Activated CD4-positive, alpha-beta T cell treated with anti-CD3 and anti-CD28 coated beads, Interleukin-2, amount 50 U/mL, for 48 hours (primary cell): ENCODE data around the gene ASTN2.

Source experiments
- DNase-seq, 2 experiments: peaks; one replicate each; pipeline ENCODE4 v3.0.0-alpha.2; 2020

The ASTN2 gene

DNA sequence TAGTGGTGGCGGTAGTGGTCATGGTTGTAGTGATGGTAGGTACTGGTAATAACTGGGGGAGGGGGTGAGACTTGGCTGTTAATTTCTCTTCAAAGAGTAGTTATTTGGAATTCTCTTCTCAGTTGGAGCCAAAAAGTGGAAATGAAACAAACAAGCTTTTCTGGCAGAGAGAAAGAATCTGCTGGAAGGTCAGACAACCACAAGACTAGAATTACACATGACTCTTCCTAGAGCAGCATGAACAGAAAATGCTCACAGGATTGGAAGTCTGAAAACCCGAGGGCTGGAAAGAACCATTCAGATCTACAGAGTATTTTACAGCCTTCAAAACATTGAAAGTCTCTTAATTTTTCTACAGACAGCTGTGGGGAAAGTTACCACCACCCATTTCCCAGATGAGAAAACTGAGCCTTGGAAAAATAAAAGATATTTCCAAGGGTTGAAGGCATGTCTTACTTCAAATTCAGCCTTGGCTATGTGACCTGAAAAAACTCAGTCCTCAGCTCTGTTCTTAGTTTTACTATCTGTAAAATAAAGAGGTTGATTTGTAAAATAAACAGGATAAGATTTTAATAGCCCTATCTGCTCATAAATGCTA is 770.7 kb downstream of the ASTN2 start:
- DNase-seq = no peak

DNA sequence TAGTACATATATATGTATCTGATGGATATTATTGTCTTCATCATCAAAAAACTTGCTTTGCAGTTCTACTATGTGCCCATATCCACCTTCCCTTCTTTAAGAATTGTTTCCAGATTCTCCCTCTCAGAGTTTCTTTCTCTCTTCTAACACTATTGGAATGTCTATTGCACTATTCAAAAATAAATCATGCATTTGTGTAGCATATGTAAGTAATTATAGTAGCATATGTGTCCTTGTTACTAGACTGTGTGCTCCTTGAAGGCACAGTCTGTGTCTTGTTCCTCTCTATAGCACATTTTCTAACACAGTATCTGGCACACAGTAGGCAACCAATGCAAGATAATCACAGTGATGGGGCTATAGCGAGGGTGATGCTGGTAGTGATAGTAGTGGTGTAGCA is 771.2 kb downstream of the ASTN2 start:
- DNase-seq = no peak

DNA sequence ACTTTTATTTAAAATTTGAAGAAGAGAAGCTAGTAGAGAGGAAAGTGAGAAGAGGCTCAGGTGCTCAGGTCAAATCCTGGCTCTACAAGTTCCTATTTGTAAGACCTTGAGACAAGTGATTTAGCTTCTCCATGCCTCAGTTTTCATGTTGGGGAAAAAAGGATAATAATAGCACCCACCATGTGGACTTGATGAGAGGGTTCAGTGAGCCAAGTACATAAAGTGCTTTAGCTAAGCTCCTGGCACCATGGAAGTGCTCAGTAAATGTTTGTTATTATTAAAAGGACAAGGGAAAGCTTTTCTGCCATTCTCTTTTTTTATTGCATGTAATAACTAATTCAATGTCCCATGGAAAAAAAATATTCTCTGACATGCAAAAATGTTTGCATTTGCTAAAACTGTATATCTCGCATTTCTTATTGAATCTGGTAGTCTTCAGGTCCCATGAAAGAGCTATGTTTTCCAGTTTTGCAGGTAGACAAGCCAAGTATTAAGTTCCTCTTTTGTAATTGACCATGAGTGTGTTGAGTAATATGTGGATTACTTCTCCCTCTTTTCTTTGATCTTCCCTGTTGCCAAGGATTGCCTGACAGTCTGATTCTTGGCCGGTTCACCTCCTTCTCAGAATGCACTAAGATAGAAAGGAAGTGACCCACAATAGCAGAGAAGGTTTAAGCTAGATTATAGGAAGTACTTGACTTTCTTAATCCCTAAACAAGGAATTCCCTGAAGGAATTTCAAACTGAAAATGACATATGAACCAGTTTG is 773.4 kb downstream of the ASTN2 start:
- DNase-seq = no peak

DNA sequence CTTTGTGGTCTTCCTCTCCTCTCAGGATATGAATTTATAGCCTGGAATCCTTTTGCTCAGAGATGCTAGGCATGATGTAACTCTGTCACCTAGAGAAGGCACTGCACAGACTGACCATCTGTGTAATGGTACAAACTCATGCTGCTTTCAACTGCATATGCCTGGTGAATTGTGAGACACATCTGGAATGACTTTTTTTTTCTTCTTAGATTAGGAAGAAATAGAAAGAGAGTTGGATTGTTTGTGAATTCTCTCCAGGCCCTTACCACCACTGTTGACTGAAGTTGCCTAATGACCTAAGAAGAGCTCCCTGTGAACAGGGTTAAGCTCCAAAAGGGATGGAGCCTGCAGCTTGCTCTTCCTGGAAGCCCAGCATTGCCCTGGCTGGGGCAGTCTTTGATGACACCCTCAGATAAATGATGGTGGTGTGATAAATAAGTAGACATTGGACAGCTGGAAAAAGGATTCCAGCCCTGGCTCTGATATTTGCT is 775.6 kb downstream of the ASTN2 start:
- no peak for DNase-seq

DNA sequence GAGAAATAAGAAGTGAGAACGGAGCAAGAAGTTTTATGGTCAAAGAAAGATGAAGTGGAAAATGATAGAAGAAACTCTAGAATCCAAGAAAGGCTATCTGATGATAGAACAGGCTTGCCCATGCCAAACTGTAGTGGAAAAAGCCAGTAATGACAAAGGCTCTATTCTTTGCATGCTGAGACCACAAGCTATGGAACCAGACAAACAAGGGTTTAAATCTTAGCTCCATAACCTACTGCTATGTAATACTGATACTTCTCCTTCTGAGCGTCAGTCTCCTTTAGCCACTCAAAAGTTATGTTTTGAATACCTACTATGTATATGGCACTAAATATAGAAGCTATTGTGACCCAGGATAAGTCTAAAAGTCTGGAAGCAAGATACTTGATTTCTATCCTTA is 778.9 kb downstream of the ASTN2 start:
- DNase-seq = no peak

DNA sequence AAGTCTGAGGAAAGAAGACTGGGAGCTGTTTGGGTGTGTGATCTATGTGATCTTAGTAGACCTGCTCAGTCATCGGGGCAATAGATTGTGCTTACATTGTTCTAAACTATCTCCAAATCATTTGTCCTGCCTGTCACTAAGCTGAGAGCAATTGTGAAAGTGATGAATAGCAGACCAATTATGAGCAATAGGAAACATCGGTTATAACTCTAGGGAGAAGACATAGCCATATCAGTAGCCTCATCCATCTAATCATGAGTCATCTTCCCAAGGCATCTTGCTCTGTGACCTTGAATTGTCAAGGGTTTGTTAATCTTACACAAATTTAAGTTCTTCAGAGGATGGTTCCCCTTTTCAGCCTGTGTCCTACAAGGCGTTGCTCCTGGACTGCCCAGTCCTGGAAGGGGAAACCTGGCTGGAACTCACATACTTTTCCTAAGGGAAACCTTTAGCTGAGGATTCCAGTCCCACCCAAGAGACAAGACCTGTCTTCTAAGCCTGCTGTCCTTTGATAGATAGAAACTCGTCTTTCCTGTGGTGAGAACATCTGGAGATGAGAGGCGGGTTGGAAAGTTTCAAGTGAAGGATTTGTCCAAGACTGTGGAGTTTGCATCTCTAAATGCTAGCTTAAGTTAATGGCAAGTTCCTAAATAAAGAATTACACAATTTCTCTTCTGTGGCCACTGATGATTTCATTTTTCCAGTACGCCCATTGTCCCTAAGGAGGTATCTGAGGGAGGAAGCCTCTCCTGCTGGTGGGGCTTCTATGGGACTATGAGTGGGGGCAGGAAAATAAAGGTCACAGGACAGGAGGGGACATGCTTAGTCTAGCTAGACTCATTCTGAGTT is 781.6 kb downstream of the ASTN2 start:
- DNase-seq = no peak

DNA sequence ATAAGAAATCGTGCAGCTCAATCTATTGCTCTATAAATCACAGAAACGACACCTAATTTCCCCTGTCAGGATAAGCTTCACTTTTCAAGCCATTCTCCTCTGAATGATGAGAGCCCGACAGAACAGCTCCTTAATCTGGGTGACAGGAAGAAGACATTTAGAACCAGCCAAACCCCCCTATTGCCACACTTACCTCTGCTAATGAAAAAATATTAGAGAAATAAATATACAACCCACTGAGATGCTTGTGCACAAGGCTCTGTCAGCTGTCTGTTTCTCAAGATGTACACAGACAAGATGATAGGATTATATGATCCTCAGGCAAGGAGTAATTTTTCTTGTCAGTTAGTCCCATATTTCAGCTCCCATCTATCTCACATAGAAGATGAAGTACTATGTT is 785.2 kb downstream of the ASTN2 start:
- DNase-seq = no peak

DNA sequence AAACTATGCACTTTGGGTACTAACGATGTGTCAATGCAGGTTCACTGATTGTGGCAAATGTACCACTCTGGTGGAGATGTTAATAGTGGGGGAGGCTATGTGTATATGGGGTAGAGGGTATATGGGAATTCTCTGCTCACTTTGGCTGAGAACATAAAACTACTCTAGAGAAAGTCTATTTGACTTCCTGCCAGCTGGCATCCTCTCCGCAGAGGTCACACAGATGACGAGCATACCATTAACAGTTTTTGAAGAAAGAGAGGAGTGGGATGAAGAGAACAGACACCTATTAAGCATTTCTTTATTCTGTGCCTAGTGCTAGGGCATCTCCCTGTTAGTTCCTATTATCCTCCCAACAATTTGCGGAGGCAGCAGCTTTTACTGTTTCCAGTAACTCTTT is 786.1 kb downstream of the ASTN2 start:
- no peak for DNase-seq

DNA sequence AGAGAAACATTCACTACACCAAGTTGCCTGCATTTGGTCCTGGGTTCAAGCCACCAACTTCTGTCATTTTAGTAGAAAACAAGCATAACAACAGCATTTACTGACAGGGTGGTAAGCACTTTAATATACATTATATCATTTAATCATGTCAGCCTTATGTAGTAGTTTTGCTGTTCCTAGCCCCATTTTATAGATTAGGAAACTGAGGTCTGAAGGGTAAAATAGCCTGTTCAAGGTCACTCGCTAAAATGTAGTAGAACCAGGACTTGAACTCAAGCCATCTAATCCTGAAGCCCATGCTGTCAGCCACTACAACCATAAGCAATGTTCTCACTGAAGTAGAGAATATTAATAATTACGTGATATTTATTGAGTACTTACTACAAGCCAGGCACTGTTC is 787.4 kb downstream of the ASTN2 start:
- DNase-seq = no peak

DNA sequence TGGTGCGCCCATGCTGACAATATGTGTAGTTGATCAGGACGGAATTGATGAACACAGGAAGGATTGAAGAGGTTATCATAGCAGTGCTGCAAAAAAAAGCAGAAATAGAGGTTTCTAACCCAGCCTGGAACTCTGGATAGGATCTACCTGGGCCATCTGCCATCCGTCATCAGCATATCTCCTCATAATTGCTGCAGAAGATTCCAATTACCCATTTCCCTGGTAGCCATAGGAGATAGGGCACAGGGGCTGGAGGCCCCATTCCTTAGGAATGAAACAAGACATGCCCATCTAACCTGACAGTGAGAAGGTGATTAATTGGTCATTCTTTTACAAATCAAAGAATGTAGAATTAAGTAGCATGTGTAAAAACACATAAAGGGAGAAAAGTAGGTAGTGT is 788.1 kb downstream of the ASTN2 start:
- DNase-seq = no peak

DNA sequence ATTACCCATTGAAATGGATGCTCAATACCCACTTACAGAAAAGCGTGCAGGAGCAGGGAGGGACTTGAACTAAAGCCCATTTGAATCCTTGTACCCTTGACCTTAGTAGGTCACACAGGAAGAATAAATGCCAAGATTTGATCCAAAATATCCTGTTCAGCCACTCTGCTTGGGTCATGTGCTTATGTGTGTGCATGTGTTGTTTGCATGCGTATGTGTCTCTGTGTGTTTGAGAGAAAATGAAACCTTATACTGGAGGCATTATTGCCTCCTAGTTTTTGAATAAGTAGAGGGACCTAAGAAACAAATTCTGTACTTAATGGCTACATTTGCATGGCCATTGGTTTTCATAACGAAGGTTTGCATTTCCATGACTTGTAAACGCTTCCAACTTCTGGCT is 791.1 kb downstream of the ASTN2 start:
- DNase-seq = no peak

DNA sequence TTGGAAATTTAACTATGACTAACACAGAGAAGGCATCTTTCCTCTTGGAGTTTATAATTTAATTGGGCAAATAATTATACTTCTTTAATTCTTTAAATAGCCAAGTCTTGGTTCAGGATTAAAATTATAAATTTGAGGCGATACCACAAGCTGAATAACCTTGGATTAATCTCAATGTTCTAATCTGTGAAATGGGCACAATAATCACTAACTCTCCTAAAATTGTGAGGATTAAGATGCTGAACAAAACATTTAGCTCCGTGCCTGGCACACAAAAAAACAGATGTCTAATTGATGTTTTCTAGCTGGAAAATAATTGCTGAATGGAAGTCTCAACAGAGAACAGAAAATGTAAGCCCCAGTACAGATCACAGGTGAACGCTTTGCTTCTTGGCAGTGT is 797.5 kb downstream of the ASTN2 start:
- no peak for DNase-seq

DNA sequence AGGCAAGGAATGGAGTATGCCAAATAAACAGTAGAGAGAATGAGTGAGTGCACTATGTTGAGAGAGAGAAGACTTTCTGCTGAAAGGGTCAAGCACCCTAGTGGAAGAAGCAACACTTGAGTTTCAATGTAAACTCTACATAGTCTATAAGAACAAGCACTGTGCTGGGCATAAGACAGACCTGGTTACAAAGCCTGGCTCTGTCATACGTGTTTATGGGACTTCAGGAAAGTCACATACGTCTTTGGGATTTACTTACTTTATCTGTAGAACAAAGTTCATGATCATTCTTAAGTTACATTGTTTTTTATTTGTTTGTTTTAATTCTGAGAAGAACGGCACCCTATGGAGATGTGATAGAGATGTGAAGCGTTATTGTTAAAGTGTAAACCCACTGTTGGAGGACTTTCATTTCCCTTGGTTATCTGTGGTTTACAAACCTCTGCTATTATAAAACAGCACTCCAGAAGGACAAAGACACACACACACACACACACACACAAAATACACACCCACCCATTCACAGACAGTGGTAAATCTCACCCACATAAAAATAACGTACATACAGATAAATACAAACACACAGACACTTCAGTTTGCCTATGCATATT is 798.4 kb downstream of the ASTN2 start:
- no peak for DNase-seq

DNA sequence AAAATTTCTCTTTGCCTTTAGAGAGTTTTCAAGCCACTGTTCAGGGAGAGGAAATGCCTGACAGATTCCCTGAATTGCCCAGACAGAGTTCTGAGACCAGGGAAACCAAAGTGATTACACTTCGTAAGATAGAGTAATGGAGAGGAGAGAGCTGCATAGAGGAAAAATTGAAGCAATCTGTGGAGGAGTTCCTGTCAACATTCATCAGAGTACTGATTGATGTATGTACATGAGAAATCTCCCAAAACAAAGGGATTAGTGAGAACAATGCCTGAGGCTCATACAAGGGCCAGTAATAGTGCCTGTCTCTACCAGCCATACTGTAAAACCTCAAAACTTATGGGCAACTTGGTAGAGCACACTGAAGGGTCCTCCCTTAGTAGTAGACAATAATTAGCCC is 806.8 kb downstream of the ASTN2 start:
- no peak for DNase-seq

DNA sequence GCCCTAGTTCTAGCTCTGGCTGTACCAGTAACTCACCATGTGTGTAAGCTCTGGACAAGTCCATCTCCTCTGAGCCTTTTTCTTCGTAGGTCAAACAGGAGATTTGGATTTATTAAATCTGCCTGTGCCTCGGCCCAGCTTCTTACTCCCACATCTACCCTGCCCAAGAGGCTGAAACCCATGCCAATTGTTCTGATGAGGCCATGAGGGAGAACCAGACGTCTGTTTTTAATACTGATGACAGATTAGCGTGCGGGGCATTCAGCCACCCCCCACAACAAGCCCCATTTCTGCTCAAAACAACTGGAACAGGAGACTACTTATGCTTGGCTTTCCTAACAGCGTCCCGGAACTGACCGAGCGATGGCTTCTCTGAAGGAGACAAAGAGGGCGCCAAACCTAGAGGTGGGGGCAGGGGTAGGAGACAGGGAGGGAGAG is 808.9 kb downstream of the ASTN2 start:
- no peak for DNase-seq

DNA sequence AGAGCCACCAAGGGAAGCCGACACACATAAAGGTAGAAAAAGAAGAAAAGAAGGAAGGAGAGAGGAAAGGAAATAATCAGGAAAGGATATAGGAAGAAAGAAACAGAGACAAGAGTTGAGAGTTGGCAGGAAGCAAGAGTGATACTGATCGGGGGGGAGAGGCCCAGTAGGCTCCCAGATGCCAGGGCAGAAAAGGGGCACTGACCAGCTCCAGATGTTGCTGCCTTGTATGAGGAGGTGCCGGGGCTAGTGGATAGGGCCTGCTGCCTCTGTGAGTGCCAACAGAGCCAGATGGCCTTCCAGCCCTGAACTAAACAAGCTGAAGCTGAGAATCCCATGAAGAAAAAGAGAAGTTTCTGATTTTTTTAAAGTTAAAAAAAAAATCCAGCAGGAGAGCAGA is 809.8 kb downstream of the ASTN2 start:
- no peak for DNase-seq

DNA sequence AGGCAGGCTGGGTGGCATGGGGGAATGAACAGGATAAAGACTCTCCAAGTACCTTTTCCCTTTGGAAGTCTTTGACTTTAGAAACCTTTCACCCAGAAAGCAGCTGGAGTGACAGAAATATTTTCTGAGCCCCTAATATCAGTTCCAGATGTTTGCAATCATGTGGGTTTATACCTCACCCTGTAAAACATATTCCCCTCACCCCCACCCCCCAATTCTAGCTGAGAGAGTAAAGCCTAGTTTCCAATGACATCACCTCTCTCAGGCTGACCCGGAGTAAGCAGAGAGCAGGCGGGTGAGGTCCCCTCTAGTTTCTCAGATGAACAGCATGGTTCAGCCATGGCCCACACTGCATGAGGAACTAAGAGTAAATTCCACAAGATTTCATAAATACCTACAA is 810.6 kb downstream of the ASTN2 start:
- no peak for DNase-seq

DNA sequence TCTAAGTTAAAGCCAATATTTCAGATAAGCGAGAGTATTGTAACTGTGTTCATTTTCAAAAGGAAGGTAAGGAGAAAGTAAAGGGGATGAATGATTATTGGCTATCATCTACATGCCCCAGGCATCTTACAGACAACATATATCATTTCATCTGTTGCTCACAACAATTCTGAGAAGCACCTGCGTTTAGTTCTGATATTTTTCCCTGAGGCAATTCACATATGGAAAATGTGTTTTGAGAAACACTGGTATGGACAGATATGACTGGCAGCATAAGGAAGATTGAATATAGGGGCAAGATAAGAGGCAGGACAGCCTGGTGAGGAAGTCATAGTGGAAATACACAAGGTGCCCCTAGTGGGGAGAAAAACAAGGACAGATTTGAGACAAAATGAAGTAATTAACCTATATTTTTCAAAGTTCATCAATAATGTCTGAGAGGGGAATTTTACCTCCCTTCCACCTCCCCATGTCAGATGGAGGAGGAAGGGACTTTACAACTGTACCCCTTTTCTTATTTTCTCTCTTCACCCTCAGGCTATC is 815.4 kb downstream of the ASTN2 start:
- no peak for DNase-seq

DNA sequence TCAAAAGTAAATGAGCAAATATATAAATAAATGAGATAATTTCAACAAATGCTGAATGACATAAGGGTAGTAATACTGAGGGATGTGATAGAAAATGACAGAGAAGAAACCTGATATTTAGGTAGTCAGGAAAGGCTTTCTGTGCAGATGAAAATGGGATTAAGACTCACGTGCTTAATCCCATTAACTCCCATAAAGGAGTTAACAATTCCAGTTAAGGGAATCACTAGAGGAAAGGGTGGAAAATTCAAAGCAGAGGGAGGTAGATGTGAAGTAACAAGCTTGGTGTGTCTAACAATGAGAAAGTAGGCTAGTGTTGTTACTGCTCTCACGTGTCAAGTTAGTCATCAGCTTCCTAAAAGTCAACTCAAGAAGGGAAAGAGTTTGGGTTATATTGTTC is 818.2 kb downstream of the ASTN2 start:
- no peak for DNase-seq

DNA sequence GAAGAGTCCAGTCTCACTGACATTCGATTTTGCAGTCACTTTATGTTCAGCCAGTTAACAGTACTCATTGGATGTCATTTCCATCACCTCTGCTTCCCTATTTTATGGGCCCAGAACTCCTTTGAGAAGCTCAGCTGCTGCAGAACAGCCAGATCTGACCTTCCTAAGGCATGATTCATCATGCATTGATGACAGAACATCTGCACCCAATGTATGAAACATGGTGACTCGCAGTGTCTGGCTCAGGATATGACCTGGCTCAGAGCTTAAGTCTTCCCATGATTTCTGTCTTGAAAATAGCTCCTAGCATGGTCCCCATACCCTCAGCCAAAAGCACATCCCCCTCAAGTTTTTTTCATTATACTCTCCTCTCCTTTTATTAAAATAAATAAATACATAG is 820.3 kb downstream of the ASTN2 start:
- no peak for DNase-seq

DNA sequence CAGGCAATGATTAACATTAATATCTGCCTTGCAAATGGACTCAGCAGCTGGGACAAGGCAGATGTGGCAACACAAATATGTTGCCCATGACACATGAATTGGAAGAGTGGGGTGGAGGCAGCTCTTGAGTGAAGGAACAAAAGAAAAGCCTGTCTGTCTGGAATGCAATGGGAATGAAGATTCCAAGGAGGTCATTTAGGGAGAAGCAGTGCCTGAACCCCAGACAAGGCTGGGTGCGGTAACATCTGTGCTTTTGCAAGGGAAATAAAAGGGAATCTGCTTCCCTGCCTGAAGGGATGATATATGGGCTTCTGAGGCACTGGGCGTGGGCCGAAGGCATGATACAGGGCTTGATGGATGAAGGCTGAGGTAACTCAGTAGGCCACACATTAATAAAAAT is 821.9 kb downstream of the ASTN2 start:
- DNase-seq = no peak

DNA sequence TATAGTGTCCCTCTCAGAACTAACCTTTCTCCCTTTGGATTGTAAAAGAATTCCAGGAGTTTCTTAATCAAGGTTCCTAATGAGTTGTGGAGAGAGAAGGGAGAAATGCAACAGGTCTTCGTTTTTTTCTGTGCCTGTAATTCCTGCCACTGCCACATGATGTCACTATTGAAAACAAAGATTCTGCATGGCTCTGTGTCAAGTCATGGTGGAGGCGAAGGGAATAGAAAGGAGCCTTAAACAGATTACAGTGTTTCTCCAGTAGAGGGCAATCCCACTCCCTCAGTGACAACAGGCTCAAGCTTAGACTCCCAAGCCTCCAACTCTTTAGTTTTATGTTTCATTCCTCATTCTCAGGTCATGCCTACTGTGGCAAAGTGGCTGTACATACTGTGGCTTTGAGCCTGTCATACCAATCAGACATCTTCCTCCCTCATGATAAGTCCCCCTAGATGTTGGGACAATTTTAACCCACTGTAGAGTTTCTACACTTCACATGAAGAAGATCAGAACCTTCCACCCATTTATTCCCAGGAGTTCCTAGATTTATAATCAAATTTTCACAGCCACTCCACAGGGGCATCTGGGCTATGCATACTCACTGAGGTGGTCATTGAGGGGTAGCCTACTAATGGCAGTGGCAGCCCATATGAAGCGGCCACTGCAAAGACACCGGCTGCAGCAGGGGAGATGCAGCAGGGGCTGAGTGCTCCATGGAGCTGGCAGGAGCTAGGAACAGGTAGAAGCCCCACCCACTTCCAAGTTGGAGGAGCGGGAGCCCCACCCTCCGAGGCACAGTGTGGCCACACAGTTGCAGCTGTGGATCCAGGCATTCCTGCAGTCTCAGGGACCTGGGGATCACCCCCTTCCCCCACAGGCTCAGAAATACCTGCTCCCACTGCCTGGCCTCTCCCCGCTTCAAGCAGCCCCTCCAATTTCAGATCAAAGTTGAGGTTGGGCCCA is 825.2 kb downstream of the ASTN2 start:
- DNase-seq = peak; percentile 7 to 19
